SK-N-MC (cell line): ENCODE data around the gene SH3PXD2B.

Experiments used
- DNase-seq: peaks from one replicate; pipeline ENCODE4 v3.0.0-alpha.2; 2011; ENCODE audit warnings: low read depth, low spot score
- H3K27ac ChIP-seq: fragments of 200-600 bp; sonication (generic); 2 replicates; pipeline ENCODE4 v1.5.1; 2016; ENCODE audit warnings: mixed run types
- H3K36me3 ChIP-seq: fragments of 200-600 bp; sonication (generic); 2 replicates; pipeline ENCODE4 v1.6.1; 2017; ENCODE audit warnings: antibody characterized with exemption, low read length, mixed read lengths; ENCODE audit not compliant: insufficient read depth
- H3K4me3 ChIP-seq: fragments of 200-600 bp; sonication (generic); 2 replicates; pipeline ENCODE4 v1.5.1; 2016
- H3K9ac ChIP-seq: fragments of 200-600 bp; sonication (generic); 2 replicates; pipeline ENCODE4 v1.8.0; 2017; ENCODE audit warnings: mixed run types, mixed read lengths; ENCODE audit not compliant: insufficient read length
- H3K9me3 ChIP-seq: fragments of 200-600 bp; sonication (generic); 2 replicates; pipeline ENCODE4 v1.6.1; 2017; ENCODE audit warnings: low read depth, mild to moderate bottlenecking, antibody characterized with exemption, low read length, moderate library complexity, mixed read lengths
- EZH2 ChIP-seq: fragments of 200-600 bp; sonication (generic); IDR thresholded peaks from one replicate; pipeline ENCODE4 v1.6.1; 2017; ENCODE audit warnings: antibody characterized with exemption
- FOXP2 ChIP-seq: optimal IDR thresholded peaks from 2 replicates; pipeline ENCODE3; 2011; ENCODE audit warnings: mild to moderate bottlenecking, moderate library complexity; ENCODE audit not compliant: insufficient read depth; ENCODE audit errors: extremely low read length, control extremely low read depth
- POLR2AphosphoS5 ChIP-seq: IDR thresholded peaks from 2 replicates; pipeline ENCODE4 v1.6.1; 2012; ENCODE audit warnings: mild to moderate bottlenecking, low read depth, low read length, borderline replicate concordance

Gene SH3PXD2B

GRCh38 chr5:172347496-172348052 lies 106.8 kb downstream of the SH3PXD2B start:
- DNase-seq: no peak
- Histone ChIP-seq H3K9ac (no peak overlapping the region), H3K4me3 (no peak overlapping the region), H3K36me3 (peaks cover 3% of the 10 kb centered on the region; the same call in 1 of the 2 replicates), H3K27ac (no peak overlapping the region), H3K9me3 (no peaks in the 10 kb centered on the region)
- no peak for TF ChIP-seq POLR2AphosphoS5
- TF ChIP-seq EZH2: no peak
- TF ChIP-seq FOXP2: no peak

GRCh38 chr5:172345881-172346280 lies 108.4 kb downstream of the SH3PXD2B start:
- Histone ChIP-seq H3K27ac (no peak overlapping the region), H3K36me3 (peaks cover 3% of the 10 kb centered on the region; the same call in 1 of the 2 replicates), H3K9me3 (no peaks in the 10 kb centered on the region), H3K9ac (no peak overlapping the region), H3K4me3 (no peak overlapping the region)
- no peak for TF ChIP-seq POLR2AphosphoS5
- TF ChIP-seq FOXP2: no peak
- no peak for TF ChIP-seq EZH2
- DNase-seq: no peak

GRCh38 chr5:172344855-172345409 lies 109.4 kb downstream of the SH3PXD2B start:
- H3K9me3 ChIP-seq: no peaks in the 10 kb centered on the region
- TF ChIP-seq POLR2AphosphoS5 (no peak), EZH2 (no peak)
- peaks cover 3% of the 10 kb centered on the region; the same call in 1 of the 2 replicates for H3K36me3 ChIP-seq
- H3K9ac ChIP-seq: no peak overlapping the region
- no peak overlapping the region for H3K27ac ChIP-seq
- H3K4me3 ChIP-seq: no peak overlapping the region
- DNase-seq: no peak

GRCh38 chr5:172343741-172344140 lies 110.6 kb downstream of the SH3PXD2B start:
- Histone ChIP-seq H3K9me3 (no peaks in the 10 kb centered on the region), H3K36me3 (peaks cover 3% of the 10 kb centered on the region; the same call in 1 of the 2 replicates), H3K27ac (no peak overlapping the region), H3K9ac (no peak overlapping the region), H3K4me3 (no peak overlapping the region)
- DNase-seq: no peak
- TF ChIP-seq EZH2 (no peak), POLR2AphosphoS5 (no peak), FOXP2 (no peak)

- no peaks in the 10 kb centered on the region for H3K9me3 ChIP-seq
- H3K27ac ChIP-seq: no peak overlapping the region
- DNase-seq: no peak
- no peak for TF ChIP-seq FOXP2
- peaks cover 3% of the 10 kb centered on the region; the same call in 1 of the 2 replicates for H3K36me3 ChIP-seq
- H3K4me3 ChIP-seq: no peak overlapping the region
- no peak overlapping the region for H3K9ac ChIP-seq
Observed at GRCh38 chr5:172342918-172343317, 111.4 kb downstream of the SH3PXD2B start.

GRCh38 chr5:172339264-172340180 lies 114.8 kb downstream of the SH3PXD2B start:
- no peak for TF ChIP-seq FOXP2
- TF ChIP-seq EZH2: no peak
- TF ChIP-seq POLR2AphosphoS5: no peak
- Histone ChIP-seq H3K36me3 (no peaks in the 10 kb centered on the region; the same call in 1 of the 2 replicates), H3K9ac (no peak overlapping the region), H3K9me3 (no peaks in the 10 kb centered on the region), H3K4me3 (no peak overlapping the region), H3K27ac (no peak overlapping the region)
- DNase-seq: no peak

- Histone ChIP-seq H3K27ac (no peak overlapping the region), H3K4me3 (no peak overlapping the region), H3K9me3 (no peaks in the 10 kb centered on the region), H3K36me3 (no peaks in the 10 kb centered on the region), H3K9ac (no peak overlapping the region)
- TF ChIP-seq FOXP2: no peak
- TF ChIP-seq POLR2AphosphoS5: no peak
- no peak for TF ChIP-seq EZH2
- no peak for DNase-seq
Observed at GRCh38 chr5:172336676-172337285, 117.5 kb downstream of the SH3PXD2B start.

GRCh38 chr5:172336264-172336663 lies 118.1 kb downstream of the SH3PXD2B start:
- H3K4me3 ChIP-seq: no peak overlapping the region
- TF ChIP-seq EZH2: no peak
- TF ChIP-seq POLR2AphosphoS5: no peak
- TF ChIP-seq FOXP2: no peak
- H3K9ac ChIP-seq: no peak overlapping the region
- no peaks in the 10 kb centered on the region for H3K9me3 ChIP-seq
- no peaks in the 10 kb centered on the region for H3K36me3 ChIP-seq
- H3K27ac ChIP-seq: no peak overlapping the region
- DNase-seq: no peak
